A549 treated with AZD9567 at 1 μM for 4 hours (cell line): ENCODE measurements around the gene MUC20. TPM values are rescaled to one million over a fixed set of nuclear protein-coding genes. Genes with fewer than 3 reads are reported as not detected.

ENCODE experiments used
- total RNA-seq: library from RNA; stranded (reverse); fragments of 200-300 nt; extraction: Qiagen RNA extraction; gene quantifications from 5 replicates; pipeline ENCODE4 v1.2.3, GENCODE V29; 2022; ENCODE audit not compliant: insufficient read depth

MUC20 gene
- 0.77 to 1.5 TPM (median 1.1 TPM) in 4 of 5 replicates, not detected in the other for total RNA-seq

GRCh38 chr3:195720831-195721506 is at the start of gene MUC20:
Gene MUC20, plus strand, starts transcription at chr3:195720978. Its CDS starts 30 bp downstream, at chr3:195721008.

Other genes starting within 250 kb of the MUC20 start
- gene PPP1R2, start 177.7 kb upstream of the MUC20 start, total RNA-seq = 10.2 to 21.3 TPM (median 19.3 TPM) in 5 replicates
- 0.62 to 1.2 TPM (median 0.81 TPM) in 4 of 5 replicates, not detected in the other for gene APOD, start 137.0 kb upstream of the MUC20 start, total RNA-seq
- gene MUC4, start 91.0 kb downstream of the MUC20 start, total RNA-seq = 0.01 to 0.07 TPM (median 0.03 TPM) in 4 of 5 replicates, not detected in the other
- 22.0 to 30.8 TPM (median 23.8 TPM) in 5 replicates for gene TNK2, start 187.6 kb downstream of the MUC20 start, total RNA-seq